ENCODE measurements around the gene OBSCN.

The OBSCN gene

GRCh38 chr1:228259951-228260350 lies 52.1 kb downstream of the OBSCN start:
- TF ChIP-seq FOXP2 (optimal IDR thresholded peaks at IDR 0.05; ENCODE audit: borderline replicate concordance, extremely low read depth, extremely low read length, insufficient read depth), result no peak
- no peak for TF ChIP-seq SIN3A (IDR thresholded peaks at IDR 0.05; ENCODE audit: borderline replicate concordance, insufficient read depth, low read length)
- TF ChIP-seq POLR2AphosphoS5 (IDR thresholded peaks at IDR 0.05; ENCODE audit: low read depth, low read length), result no peak
- TF ChIP-seq, protein P1, sequence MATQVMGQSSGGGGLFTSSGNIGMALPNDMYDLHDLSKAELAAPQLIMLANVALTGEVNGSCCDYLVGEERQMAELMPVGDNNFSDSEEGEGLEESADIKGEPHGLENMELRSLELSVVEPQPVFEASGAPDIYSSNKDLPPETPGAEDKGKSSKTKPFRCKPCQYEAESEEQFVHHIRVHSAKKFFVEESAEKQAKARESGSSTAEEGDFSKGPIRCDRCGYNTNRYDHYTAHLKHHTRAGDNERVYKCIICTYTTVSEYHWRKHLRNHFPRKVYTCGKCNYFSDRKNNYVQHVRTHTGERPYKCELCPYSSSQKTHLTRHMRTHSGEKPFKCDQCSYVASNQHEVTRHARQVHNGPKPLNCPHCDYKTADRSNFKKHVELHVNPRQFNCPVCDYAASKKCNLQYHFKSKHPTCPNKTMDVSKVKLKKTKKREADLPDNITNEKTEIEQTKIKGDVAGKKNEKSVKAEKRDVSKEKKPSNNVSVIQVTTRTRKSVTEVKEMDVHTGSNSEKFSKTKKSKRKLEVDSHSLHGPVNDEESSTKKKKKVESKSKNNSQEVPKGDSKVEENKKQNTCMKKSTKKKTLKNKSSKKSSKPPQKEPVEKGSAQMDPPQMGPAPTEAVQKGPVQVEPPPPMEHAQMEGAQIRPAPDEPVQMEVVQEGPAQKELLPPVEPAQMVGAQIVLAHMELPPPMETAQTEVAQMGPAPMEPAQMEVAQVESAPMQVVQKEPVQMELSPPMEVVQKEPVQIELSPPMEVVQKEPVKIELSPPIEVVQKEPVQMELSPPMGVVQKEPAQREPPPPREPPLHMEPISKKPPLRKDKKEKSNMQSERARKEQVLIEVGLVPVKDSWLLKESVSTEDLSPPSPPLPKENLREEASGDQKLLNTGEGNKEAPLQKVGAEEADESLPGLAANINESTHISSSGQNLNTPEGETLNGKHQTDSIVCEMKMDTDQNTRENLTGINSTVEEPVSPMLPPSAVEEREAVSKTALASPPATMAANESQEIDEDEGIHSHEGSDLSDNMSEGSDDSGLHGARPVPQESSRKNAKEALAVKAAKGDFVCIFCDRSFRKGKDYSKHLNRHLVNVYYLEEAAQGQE (IDR thresholded peaks at IDR 0.05; ENCODE audit: insufficient read depth in 1 of 2, low read depth in 2 of 2, low read length in 2 of 2), result no peak
- no peak for TF ChIP-seq TAF1 (IDR thresholded peaks at IDR 0.05; ENCODE audit: borderline replicate concordance, insufficient read depth, low read length)

- TF ChIP-seq SIN3A (IDR thresholded peaks at IDR 0.05; ENCODE audit: borderline replicate concordance, insufficient read depth, low read length) (no peak), FOXP2 (optimal IDR thresholded peaks at IDR 0.05; ENCODE audit: borderline replicate concordance, extremely low read depth, extremely low read length, insufficient read depth) (no peak), POLR2AphosphoS5 (IDR thresholded peaks at IDR 0.05; ENCODE audit: low read depth, low read length) (no peak), TAF1 (IDR thresholded peaks at IDR 0.05; ENCODE audit: borderline replicate concordance, insufficient read depth, low read length) (no peak)
- TF ChIP-seq, protein P1 (IDR thresholded peaks at IDR 0.05; ENCODE audit: insufficient read depth in 1 of 2, low read depth in 2 of 2, low read length in 2 of 2), result no peak
Observed at GRCh38 chr1:228261706-228262105, 53.9 kb downstream of the OBSCN start.

- TF ChIP-seq FOXP2 (optimal IDR thresholded peaks at IDR 0.05; ENCODE audit: borderline replicate concordance, extremely low read depth, extremely low read length, insufficient read depth) (no peak), TAF1 (IDR thresholded peaks at IDR 0.05; ENCODE audit: borderline replicate concordance, insufficient read depth, low read length) (no peak), SIN3A (IDR thresholded peaks at IDR 0.05; ENCODE audit: borderline replicate concordance, insufficient read depth, low read length) (no peak), POLR2AphosphoS5 (IDR thresholded peaks at IDR 0.05; ENCODE audit: low read depth, low read length) (no peak)
- TF ChIP-seq, protein P1 (IDR thresholded peaks at IDR 0.05; ENCODE audit: insufficient read depth in 1 of 2, low read depth in 2 of 2, low read length in 2 of 2), result no peak
Observed at GRCh38 chr1:228262475-228262874, 54.6 kb downstream of the OBSCN start.

DNA sequence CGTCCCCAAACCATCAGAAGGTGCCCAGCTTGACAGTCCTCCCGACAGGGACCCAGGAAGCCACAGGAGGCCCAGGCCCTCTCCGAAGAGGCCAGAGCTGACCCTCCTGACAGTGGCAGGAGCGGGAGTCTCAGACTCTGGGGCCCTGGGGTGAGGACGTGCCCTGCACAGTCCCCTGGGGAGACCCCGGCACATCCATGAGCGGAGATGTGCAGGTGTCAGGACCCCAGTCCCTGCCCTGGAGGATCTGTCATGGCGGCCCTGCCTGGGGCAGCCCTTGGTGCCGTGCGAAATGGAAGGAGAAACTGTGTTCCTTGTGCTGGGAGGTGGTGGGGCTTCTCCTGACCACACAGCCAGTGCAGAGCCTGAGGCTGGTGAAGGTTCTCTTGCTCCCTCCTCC lies 55.8 kb downstream of the OBSCN start:
- TF ChIP-seq FOXP2 (optimal IDR thresholded peaks at IDR 0.05; ENCODE audit: borderline replicate concordance, extremely low read depth, extremely low read length, insufficient read depth), result no peak
- TF ChIP-seq SIN3A (IDR thresholded peaks at IDR 0.05; ENCODE audit: borderline replicate concordance, insufficient read depth, low read length), result no peak
- TF ChIP-seq, protein P1 (IDR thresholded peaks at IDR 0.05; ENCODE audit: insufficient read depth in 1 of 2, low read depth in 2 of 2, low read length in 2 of 2), result no peak
